ENCODE measurements around the gene WDR74.
"Not testable (repeated sequence)": the region's sequence is repeated elsewhere in the genome, so short reads cannot be mapped to it uniquely, and the experiment has no call there.

Gene WDR74

GRCh38 chr11:62880231-62880802, 40.9 kb upstream of the WDR74 start:
- Histone ChIP-seq H3K4me3 (ENCODE audit: low read depth in 1 of 2, low read length in 2 of 2) (peak overlapping the region; percentile 93 to 99), H3K4me1 (ENCODE audit: control insufficient read depth in 1 of 2, insufficient read depth in 2 of 2, low read length in 2 of 2) (peaks cover 34 to 36% of the 10 kb centered on the region in 2 donors), H3K9me3 (ENCODE audit: control insufficient read depth in 1 of 2, low read length in 2 of 2) (no peaks in the 10 kb centered on the region), H3K27ac (ENCODE audit: low read depth, low read length) (peak overlapping the region; percentile 100), H3K27me3 (ENCODE audit: control insufficient read depth in 1 of 2, insufficient read depth in 2 of 2, low read length in 2 of 2) (no peaks in the 10 kb centered on the region), H3K36me3 (ENCODE audit: control insufficient read depth in 1 of 2, insufficient read depth in 2 of 2, low read length in 2 of 2) (peaks cover 23 to 30% of the 10 kb centered on the region in 2 donors), H3K9ac (ENCODE audit: low read depth in 1 of 2, low read length in 2 of 2) (peak overlapping the region; percentile 100)

- Histone ChIP-seq H3K9me3 (ENCODE audit: control insufficient read depth in 1 of 2, low read length in 2 of 2) (no peaks in the 10 kb centered on the region), H3K27me3 (ENCODE audit: control insufficient read depth in 1 of 2, insufficient read depth in 2 of 2, low read length in 2 of 2) (no peaks in the 10 kb centered on the region), H3K4me3 (ENCODE audit: low read depth in 1 of 2, low read length in 2 of 2) (peak overlapping the region in 1 of 2 donors; percentile 93), H3K9ac (ENCODE audit: low read depth in 1 of 2, low read length in 2 of 2) (peak overlapping the region; percentile 100), H3K27ac (ENCODE audit: low read depth, low read length) (peak overlapping the region; percentile 28), H3K36me3 (ENCODE audit: control insufficient read depth in 1 of 2, insufficient read depth in 2 of 2, low read length in 2 of 2) (peaks cover 17 to 21% of the 10 kb centered on the region in 2 donors), H3K4me1 (ENCODE audit: control insufficient read depth in 1 of 2, insufficient read depth in 2 of 2, low read length in 2 of 2) (peaks cover 30 to 33% of the 10 kb centered on the region in 2 donors)
Observed at GRCh38 chr11:62879235-62879978, 40.0 kb upstream of the WDR74 start.

GRCh38 chr11:62876712-62877111, 37.3 kb upstream of the WDR74 start:
- H3K27me3 ChIP-seq (ENCODE audit: control insufficient read depth in 1 of 2, insufficient read depth in 2 of 2, low read length in 2 of 2): no peaks in the 10 kb centered on the region
- no peak overlapping the region for H3K9ac ChIP-seq (ENCODE audit: low read depth in 1 of 2, low read length in 2 of 2)
- H3K4me1 ChIP-seq (ENCODE audit: control insufficient read depth in 1 of 2, insufficient read depth in 2 of 2, low read length in 2 of 2): peaks cover 10 to 11% of the 10 kb centered on the region in 2 donors
- H3K27ac ChIP-seq (ENCODE audit: low read depth, low read length): no peak overlapping the region
- H3K4me3 ChIP-seq (ENCODE audit: low read depth in 1 of 2, low read length in 2 of 2): no peak overlapping the region
- H3K36me3 ChIP-seq (ENCODE audit: control insufficient read depth in 1 of 2, insufficient read depth in 2 of 2, low read length in 2 of 2): peaks cover 0 to 3% of the 10 kb centered on the region in 2 donors
- H3K9me3 ChIP-seq (ENCODE audit: control insufficient read depth in 1 of 2, low read length in 2 of 2): no peaks in the 10 kb centered on the region

- peaks cover 10 to 11% of the 10 kb centered on the region in 2 donors for H3K4me1 ChIP-seq (ENCODE audit: control insufficient read depth in 1 of 2, insufficient read depth in 2 of 2, low read length in 2 of 2)
- H3K4me3 ChIP-seq (ENCODE audit: low read depth in 1 of 2, low read length in 2 of 2): no peak overlapping the region
- H3K9ac ChIP-seq (ENCODE audit: low read depth in 1 of 2, low read length in 2 of 2): no peak overlapping the region
- peaks cover 0 to 3% of the 10 kb centered on the region in 2 donors for H3K36me3 ChIP-seq (ENCODE audit: control insufficient read depth in 1 of 2, insufficient read depth in 2 of 2, low read length in 2 of 2)
- no peaks in the 10 kb centered on the region for H3K9me3 ChIP-seq (ENCODE audit: control insufficient read depth in 1 of 2, low read length in 2 of 2)
- no peak overlapping the region for H3K27ac ChIP-seq (ENCODE audit: low read depth, low read length)
- H3K27me3 ChIP-seq (ENCODE audit: control insufficient read depth in 1 of 2, insufficient read depth in 2 of 2, low read length in 2 of 2): no peaks in the 10 kb centered on the region
Observed at GRCh38 chr11:62875698-62876478, 36.5 kb upstream of the WDR74 start.

GRCh38 chr11:62874851-62875250, 35.5 kb upstream of the WDR74 start:
- Histone ChIP-seq H3K27me3 (ENCODE audit: control insufficient read depth in 1 of 2, insufficient read depth in 2 of 2, low read length in 2 of 2) (no peaks in the 10 kb centered on the region), H3K4me3 (ENCODE audit: low read depth in 1 of 2, low read length in 2 of 2) (no peak overlapping the region), H3K36me3 (ENCODE audit: control insufficient read depth in 1 of 2, insufficient read depth in 2 of 2, low read length in 2 of 2) (peaks cover 0 to 3% of the 10 kb centered on the region in 2 donors), H3K4me1 (ENCODE audit: control insufficient read depth in 1 of 2, insufficient read depth in 2 of 2, low read length in 2 of 2) (peaks cover 4 to 5% of the 10 kb centered on the region in 2 donors), H3K9me3 (ENCODE audit: control insufficient read depth in 1 of 2, low read length in 2 of 2) (no peaks in the 10 kb centered on the region), H3K9ac (ENCODE audit: low read depth in 1 of 2, low read length in 2 of 2) (no peak overlapping the region), H3K27ac (ENCODE audit: low read depth, low read length) (no peak overlapping the region)

GRCh38 chr11:62865635-62866034, 26.2 kb upstream of the WDR74 start:
- no peak overlapping the region for H3K9ac ChIP-seq (ENCODE audit: low read depth in 1 of 2, low read length in 2 of 2)
- H3K4me1 ChIP-seq (ENCODE audit: control insufficient read depth in 1 of 2, insufficient read depth in 2 of 2, low read length in 2 of 2): no peaks in the 10 kb centered on the region
- no peaks in the 10 kb centered on the region for H3K36me3 ChIP-seq (ENCODE audit: control insufficient read depth in 1 of 2, insufficient read depth in 2 of 2, low read length in 2 of 2)
- no peaks in the 10 kb centered on the region for H3K27me3 ChIP-seq (ENCODE audit: control insufficient read depth in 1 of 2, insufficient read depth in 2 of 2, low read length in 2 of 2)
- H3K9me3 ChIP-seq (ENCODE audit: control insufficient read depth in 1 of 2, low read length in 2 of 2): no peaks in the 10 kb centered on the region
- no peak overlapping the region for H3K4me3 ChIP-seq (ENCODE audit: low read depth in 1 of 2, low read length in 2 of 2)
- no peak overlapping the region for H3K27ac ChIP-seq (ENCODE audit: low read depth, low read length)

GRCh38 chr11:62863687-62864335, 24.4 kb upstream of the WDR74 start:
- no peak overlapping the region for H3K4me3 ChIP-seq (ENCODE audit: low read depth in 1 of 2, low read length in 2 of 2)
- no peaks in the 10 kb centered on the region for H3K27me3 ChIP-seq (ENCODE audit: control insufficient read depth in 1 of 2, insufficient read depth in 2 of 2, low read length in 2 of 2)
- H3K9me3 ChIP-seq (ENCODE audit: control insufficient read depth in 1 of 2, low read length in 2 of 2): no peaks in the 10 kb centered on the region
- H3K9ac ChIP-seq (ENCODE audit: low read depth in 1 of 2, low read length in 2 of 2): no peak overlapping the region
- no peaks in the 10 kb centered on the region for H3K36me3 ChIP-seq (ENCODE audit: control insufficient read depth in 1 of 2, insufficient read depth in 2 of 2, low read length in 2 of 2)
- no peak overlapping the region for H3K27ac ChIP-seq (ENCODE audit: low read depth, low read length)
- no peaks in the 10 kb centered on the region for H3K4me1 ChIP-seq (ENCODE audit: control insufficient read depth in 1 of 2, insufficient read depth in 2 of 2, low read length in 2 of 2)

GRCh38 chr11:62861564-62862192, 22.3 kb upstream of the WDR74 start:
- not testable (repeated sequence) for H3K4me1 ChIP-seq (ENCODE audit: control insufficient read depth in 1 of 2, insufficient read depth in 2 of 2, low read length in 2 of 2); H3K4me3 ChIP-seq (ENCODE audit: low read depth in 1 of 2, low read length in 2 of 2); H3K27me3 ChIP-seq (ENCODE audit: control insufficient read depth in 1 of 2, insufficient read depth in 2 of 2, low read length in 2 of 2); H3K27ac ChIP-seq (ENCODE audit: low read depth, low read length); H3K9ac ChIP-seq (ENCODE audit: low read depth in 1 of 2, low read length in 2 of 2); H3K9me3 ChIP-seq (ENCODE audit: control insufficient read depth in 1 of 2, low read length in 2 of 2); H3K36me3 ChIP-seq (ENCODE audit: control insufficient read depth in 1 of 2, insufficient read depth in 2 of 2, low read length in 2 of 2)

- no peaks in the 10 kb centered on the region for H3K9me3 ChIP-seq (ENCODE audit: control insufficient read depth in 1 of 2, low read length in 2 of 2)
- H3K9ac ChIP-seq (ENCODE audit: low read depth in 1 of 2, low read length in 2 of 2): no peak overlapping the region
- H3K4me3 ChIP-seq (ENCODE audit: low read depth in 1 of 2, low read length in 2 of 2): no peak overlapping the region
- no peak overlapping the region for H3K27ac ChIP-seq (ENCODE audit: low read depth, low read length)
- H3K4me1 ChIP-seq (ENCODE audit: control insufficient read depth in 1 of 2, insufficient read depth in 2 of 2, low read length in 2 of 2): peaks cover 6 to 7% of the 10 kb centered on the region in 2 donors
- H3K27me3 ChIP-seq (ENCODE audit: control insufficient read depth in 1 of 2, insufficient read depth in 2 of 2, low read length in 2 of 2): no peaks in the 10 kb centered on the region
- no peaks in the 10 kb centered on the region for H3K36me3 ChIP-seq (ENCODE audit: control insufficient read depth in 1 of 2, insufficient read depth in 2 of 2, low read length in 2 of 2)
Observed at GRCh38 chr11:62860835-62861563, 21.6 kb upstream of the WDR74 start.

Data from duodenal mucosa (tissue), 2 donors.